MCF 10A (cell line): ENCODE data around the gene ZNG1B. TPM values are rescaled to one million over a fixed set of nuclear protein-coding genes. Genes with fewer than 3 reads are reported as not detected.
"Not testable (repeated sequence)": the region's sequence is repeated elsewhere in the genome, so short reads cannot be mapped to it uniquely, and the experiment has no call there.

Experiments used
- BruUV-seq: library from RNA; stranded (reverse); fragments of 400-500 nt; replicated peaks from 2 replicates; lab custom pipeline; 2021; lab: Mats Ljungman, UMichigan
- CTCF ChIA-PET: fragments of 300-600 bp; sonication (Branson Sonifier 250); formaldehyde crosslinking; extraction: SDS; loops from one replicate; lab custom pipeline; 2021; ENCODE audit warnings: antibody characterized with exemption, inconsistent platforms; lab: Yijun Ruan, JAX
- POLR2A ChIA-PET: fragments of 300-600, 350-650 bp; sonication (Branson Sonifier 250); formaldehyde crosslinking; extraction: SDS; loops from one replicate; lab custom pipeline; 2020; ENCODE audit warnings: antibody characterized with exemption, inconsistent platforms; lab: Yijun Ruan, JAX
- DNase-seq: peaks from one replicate; pipeline ENCODE4 v3.0.0-alpha.2; 2018; ENCODE audit not compliant: unreplicated experiment
- H3K27ac Mint-ChIP-seq: one replicate; pipeline ENCODE4 v1.8.0; 2022; ENCODE audit warnings: mild to moderate bottlenecking, low read depth, mixed read lengths; ENCODE audit not compliant: unreplicated experiment
- H3K27me3 Mint-ChIP-seq: one replicate; pipeline ENCODE4 v1.8.0; 2022; ENCODE audit warnings: mixed read lengths; ENCODE audit not compliant: insufficient read depth, unreplicated experiment
- H3K36me3 Mint-ChIP-seq: one replicate; pipeline ENCODE4 v1.8.0; 2022; ENCODE audit warnings: mild to moderate bottlenecking, moderate library complexity, mixed read lengths; ENCODE audit not compliant: insufficient read depth, unreplicated experiment
- H3K4me1 Mint-ChIP-seq: one replicate; pipeline ENCODE4 v1.8.0; 2022; ENCODE audit warnings: mixed read lengths; ENCODE audit not compliant: insufficient read depth, unreplicated experiment
- H3K4me3 Mint-ChIP-seq: one replicate; pipeline ENCODE4 v1.8.0; 2022; ENCODE audit warnings: mild to moderate bottlenecking, moderate library complexity, mixed read lengths; ENCODE audit not compliant: unreplicated experiment
- H3K9me3 Mint-ChIP-seq: one replicate; pipeline ENCODE4 v1.8.0; 2022; ENCODE audit warnings: mixed read lengths; ENCODE audit not compliant: unreplicated experiment
- intact Hi-C: fragments of 100-400 bp; cut with micrococcal nuclease; formaldehyde crosslinking; loops from 2 replicates; pipeline ENCODE4 v1.14.1; 2022
- total RNA-seq: library from RNA; stranded (reverse); gene quantifications from 2 replicates; pipeline ENCODE4 v1.2.3, GENCODE V29; 2022

Gene ZNG1B
- total RNA-seq, 1 experiment from 2014 or later: 44.6 TPM

DNA sequence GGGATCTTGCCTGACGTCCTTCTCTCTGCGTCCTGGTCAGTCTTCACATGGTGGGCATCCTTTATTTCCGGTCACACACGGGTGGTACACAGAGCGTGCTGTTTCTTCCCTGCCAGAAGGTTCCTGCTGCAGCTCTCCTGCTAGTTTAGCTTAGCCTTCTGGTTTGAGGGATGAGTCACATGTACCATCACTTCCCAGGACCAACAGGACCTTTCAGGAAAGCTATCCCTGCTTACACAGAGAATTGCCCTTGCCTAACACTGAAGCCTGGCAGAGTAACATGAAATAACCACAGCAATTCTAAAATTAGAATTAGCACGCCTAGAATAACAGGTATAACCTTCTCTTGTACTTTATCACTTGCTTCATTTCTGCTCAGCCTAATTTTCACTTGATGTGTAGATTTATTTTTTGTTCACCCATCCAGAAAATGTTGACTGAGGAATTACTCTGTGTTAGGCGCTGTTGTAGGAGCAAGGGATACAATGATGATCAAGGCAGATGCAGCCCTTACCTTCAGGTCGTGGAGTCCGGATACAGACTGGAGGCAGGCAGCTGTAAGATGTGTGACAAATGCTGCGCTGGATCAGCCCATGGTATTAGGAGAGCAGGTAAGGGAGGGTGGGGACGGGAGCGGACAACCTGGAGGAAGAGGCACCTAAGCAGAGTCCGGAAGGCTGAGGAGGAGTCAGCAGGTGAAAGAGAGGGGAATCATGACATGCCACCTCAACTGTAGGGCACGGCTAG lies 70.1 kb downstream of the ZNG1B start:
- H3K27me3 Mint-ChIP-seq: peaks cover 18% of the 10 kb centered on the region

DNA sequence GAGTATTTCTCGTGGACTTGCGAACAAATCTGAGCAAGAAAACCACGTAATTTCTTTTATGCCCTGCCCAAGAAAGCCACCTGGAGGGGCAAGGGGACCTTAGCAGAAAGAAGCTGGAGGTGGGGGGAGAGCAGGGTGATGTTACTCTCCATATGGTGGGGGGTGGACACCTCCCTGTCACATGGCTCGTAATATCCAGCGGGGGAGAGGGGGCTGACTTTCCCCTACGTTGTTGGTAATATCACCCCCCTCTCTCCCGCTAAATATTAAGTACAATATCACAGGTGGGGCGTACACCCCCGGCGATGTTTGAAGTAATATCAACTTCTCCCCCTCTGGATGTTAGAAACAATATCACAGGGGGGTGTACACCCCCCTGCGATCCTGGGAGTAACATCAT lies 70.7 kb downstream of the ZNG1B start:
- H3K9me3 Mint-ChIP-seq, BruUV-seq, DNase-seq, H3K4me1 Mint-ChIP-seq, intact Hi-C loops, H3K27ac Mint-ChIP-seq, CTCF ChIA-PET, H3K36me3 Mint-ChIP-seq, POLR2A ChIA-PET, H3K4me3 Mint-ChIP-seq: not testable (repeated sequence)
- H3K27me3 Mint-ChIP-seq: peaks cover 15% of the 10 kb centered on the region

More for the DNA sequence above, 70.1 kb downstream of the ZNG1B start:
- intact Hi-C loops, POLR2A ChIA-PET, H3K9me3 Mint-ChIP-seq, H3K4me3 Mint-ChIP-seq, H3K36me3 Mint-ChIP-seq, CTCF ChIA-PET, H3K4me1 Mint-ChIP-seq, BruUV-seq, H3K27ac Mint-ChIP-seq, DNase-seq: not testable (repeated sequence)

DNA sequence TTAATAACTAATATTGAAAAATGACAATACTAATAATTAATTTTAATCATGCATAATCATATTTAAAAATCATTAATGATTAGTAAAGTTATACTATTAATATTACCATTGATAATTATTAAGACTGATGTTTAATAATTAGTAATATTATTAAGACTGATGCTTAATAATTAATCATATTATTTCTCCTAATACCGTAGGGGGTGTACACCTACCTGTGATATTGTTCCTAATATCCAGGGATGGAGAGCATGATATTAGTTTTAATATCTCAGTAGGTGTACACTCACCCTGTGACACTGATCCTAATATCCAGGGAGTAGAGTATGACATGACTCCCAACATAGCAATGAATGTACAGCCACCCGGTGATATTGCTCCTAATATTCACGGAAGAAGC lies 73.4 kb downstream of the ZNG1B start:
- H3K4me1 Mint-ChIP-seq, BruUV-seq, DNase-seq, CTCF ChIA-PET, H3K4me3 Mint-ChIP-seq, intact Hi-C loops, H3K9me3 Mint-ChIP-seq, H3K36me3 Mint-ChIP-seq, H3K27ac Mint-ChIP-seq, POLR2A ChIA-PET: not testable (repeated sequence)
- H3K27me3 Mint-ChIP-seq: peaks cover 15% of the 10 kb centered on the region

DNA sequence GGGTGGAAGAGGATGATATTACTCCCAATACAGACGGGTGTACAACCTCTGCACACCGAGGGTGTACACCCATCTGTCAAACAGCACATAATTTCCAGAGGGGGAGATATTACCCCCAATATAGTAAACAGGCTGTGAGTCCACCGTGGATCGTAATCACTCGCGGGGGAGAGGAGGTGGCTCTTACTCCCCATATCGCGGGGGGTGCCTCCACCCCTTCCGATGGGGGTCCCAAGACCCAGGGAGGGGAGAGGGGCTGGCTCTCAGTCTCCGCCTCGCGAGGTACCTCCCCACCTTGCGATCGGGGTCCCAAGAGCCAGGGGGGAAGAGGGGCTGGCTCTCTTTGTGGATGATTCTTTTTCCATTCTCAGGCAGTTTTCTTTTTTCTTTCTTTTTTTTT lies 74.4 kb downstream of the ZNG1B start:
- H3K9me3 Mint-ChIP-seq, intact Hi-C loops, H3K27ac Mint-ChIP-seq, H3K4me3 Mint-ChIP-seq, H3K4me1 Mint-ChIP-seq, DNase-seq, CTCF ChIA-PET, POLR2A ChIA-PET, BruUV-seq, H3K36me3 Mint-ChIP-seq: not testable (repeated sequence)
- peaks cover 14% of the 10 kb centered on the region for H3K27me3 Mint-ChIP-seq

- BruUV-seq, H3K4me3 Mint-ChIP-seq, H3K4me1 Mint-ChIP-seq, H3K27me3 Mint-ChIP-seq, H3K27ac Mint-ChIP-seq, H3K9me3 Mint-ChIP-seq, DNase-seq, CTCF ChIA-PET, intact Hi-C loops, H3K36me3 Mint-ChIP-seq, POLR2A ChIA-PET: not testable (repeated sequence)
Observed at GRCh38 chr2:113515457-113515856, 78.0 kb downstream of the ZNG1B start.

DNA sequence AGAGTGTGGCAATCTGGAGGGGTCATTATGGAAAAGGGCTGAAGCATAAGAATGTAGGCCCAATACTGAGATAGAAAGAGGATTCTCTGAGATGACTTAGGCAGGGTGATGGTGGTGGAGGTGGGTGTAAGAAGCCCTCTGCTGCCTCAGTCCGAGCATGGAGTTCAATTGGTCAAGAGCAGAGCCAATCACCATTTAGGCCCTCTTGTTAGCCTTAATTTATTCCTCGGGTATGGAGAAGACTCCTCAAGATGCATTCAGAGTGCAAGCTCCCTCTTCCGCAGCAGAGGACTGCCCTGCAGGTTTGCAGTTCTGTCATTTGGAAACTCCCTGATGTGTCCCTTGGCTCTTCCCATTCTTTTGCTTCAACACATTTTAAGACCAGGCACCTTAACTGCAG lies 78.5 kb downstream of the ZNG1B start:
- intact Hi-C loops, BruUV-seq, POLR2A ChIA-PET, DNase-seq, H3K4me1 Mint-ChIP-seq, H3K36me3 Mint-ChIP-seq, H3K27ac Mint-ChIP-seq, H3K9me3 Mint-ChIP-seq, H3K27me3 Mint-ChIP-seq, CTCF ChIA-PET, H3K4me3 Mint-ChIP-seq: not testable (repeated sequence)

DNA sequence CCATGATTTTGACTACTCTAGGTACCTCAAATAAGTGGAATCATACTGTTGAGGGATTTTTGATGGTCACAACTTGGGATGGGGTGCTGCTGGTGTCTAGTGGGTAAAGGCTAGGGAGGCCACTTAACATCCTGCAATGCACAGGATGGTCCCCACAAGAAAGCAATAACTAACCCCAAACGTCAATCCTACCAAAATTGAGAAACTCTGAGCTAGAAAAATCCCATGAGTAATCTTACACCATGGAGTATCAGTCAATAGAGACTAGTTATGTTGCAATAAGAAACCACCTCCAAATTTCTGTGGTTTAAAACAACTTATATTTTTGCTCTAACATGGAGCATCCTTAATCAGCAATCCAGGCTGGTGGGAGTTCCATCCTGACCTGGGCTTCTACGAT lies 79.5 kb downstream of the ZNG1B start:
- not testable (repeated sequence) for H3K27me3 Mint-ChIP-seq

DNA sequence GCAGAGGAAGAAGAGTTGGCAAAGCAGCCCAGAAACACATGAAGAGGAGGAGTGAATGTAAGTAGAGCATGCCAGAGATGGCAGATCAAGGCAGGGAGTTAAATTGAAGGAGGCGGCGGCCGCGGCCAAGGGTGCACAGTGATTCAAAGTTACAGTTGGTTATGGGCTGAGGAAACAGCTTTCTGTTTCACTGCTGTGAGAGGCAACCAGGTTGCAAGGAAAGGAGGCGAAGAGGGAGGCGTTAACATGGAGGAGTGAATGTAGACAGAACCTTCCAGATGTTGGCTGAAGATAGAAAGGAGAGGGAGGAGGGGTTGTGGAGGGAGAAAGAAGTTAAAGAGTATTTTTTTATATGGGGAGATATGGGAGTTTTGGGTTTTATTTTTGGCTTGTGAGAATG lies 83.3 kb downstream of the ZNG1B start:
- H3K9me3 Mint-ChIP-seq, H3K4me1 Mint-ChIP-seq, H3K27me3 Mint-ChIP-seq, H3K4me3 Mint-ChIP-seq, DNase-seq, BruUV-seq, POLR2A ChIA-PET, H3K36me3 Mint-ChIP-seq, CTCF ChIA-PET, H3K27ac Mint-ChIP-seq, intact Hi-C loops: not testable (repeated sequence)

More for the DNA sequence above, 79.5 kb downstream of the ZNG1B start:
- H3K4me3 Mint-ChIP-seq, intact Hi-C loops, H3K36me3 Mint-ChIP-seq, H3K4me1 Mint-ChIP-seq, BruUV-seq, CTCF ChIA-PET, DNase-seq, H3K27ac Mint-ChIP-seq, POLR2A ChIA-PET, H3K9me3 Mint-ChIP-seq: not testable (repeated sequence)

GRCh38 chr2:113521492-113521891 lies 84.0 kb downstream of the ZNG1B start:
- H3K4me1 Mint-ChIP-seq, H3K9me3 Mint-ChIP-seq, DNase-seq, H3K36me3 Mint-ChIP-seq, CTCF ChIA-PET, BruUV-seq, intact Hi-C loops, H3K27me3 Mint-ChIP-seq, H3K4me3 Mint-ChIP-seq, POLR2A ChIA-PET, H3K27ac Mint-ChIP-seq: not testable (repeated sequence)
